ENCODE measurements around the gene ZBTB46.

The ZBTB46 gene

DNA sequence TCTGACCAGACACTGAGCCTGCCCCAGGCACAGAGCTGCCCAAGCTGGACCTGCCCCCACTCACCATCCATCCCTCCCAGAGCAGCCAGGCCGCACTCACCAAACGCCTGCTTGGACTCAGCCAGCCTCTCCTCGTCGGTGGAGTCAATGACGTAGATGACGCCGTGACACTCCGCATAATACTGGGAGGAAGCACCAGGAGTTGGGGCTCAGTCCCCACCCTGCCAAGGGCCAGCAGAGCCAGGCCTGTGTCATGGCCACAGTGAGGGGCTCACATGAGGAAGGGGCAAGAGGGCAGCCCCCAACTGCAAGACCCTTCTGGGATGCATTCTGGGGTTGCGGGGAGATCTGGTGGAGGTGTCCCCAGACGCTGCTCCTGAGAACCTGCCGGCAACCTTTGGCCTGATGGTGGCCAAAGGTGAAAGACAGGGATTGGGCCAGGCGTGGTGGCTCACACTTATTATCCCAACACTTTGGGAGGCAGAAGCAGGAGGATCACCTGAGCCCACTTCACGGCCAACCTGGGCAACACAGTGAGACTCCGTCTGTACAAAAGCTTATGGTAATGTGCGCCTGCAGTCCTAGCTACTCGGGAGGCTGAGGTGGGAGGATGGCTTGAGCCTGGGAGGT, 128.9 kb downstream of the ZBTB46 start:
- DNase-seq, result no peak

- no peak for DNase-seq
Measured at GRCh38 chr20:63701329-63702035, 129.6 kb downstream of the ZBTB46 start.

- DNase-seq, result no peak
Measured at GRCh38 chr20:63701051-63701328, 130.1 kb downstream of the ZBTB46 start.

- DNase-seq, result no peak
Measured at GRCh38 chr20:63700199-63701050, 130.6 kb downstream of the ZBTB46 start.

GRCh38 chr20:63699466-63700198, 131.4 kb downstream of the ZBTB46 start:
- DNase-seq, result no peak

- DNase-seq, result peak; percentile 92
Measured at GRCh38 chr20:63698739-63699465, 132.2 kb downstream of the ZBTB46 start.

DNA sequence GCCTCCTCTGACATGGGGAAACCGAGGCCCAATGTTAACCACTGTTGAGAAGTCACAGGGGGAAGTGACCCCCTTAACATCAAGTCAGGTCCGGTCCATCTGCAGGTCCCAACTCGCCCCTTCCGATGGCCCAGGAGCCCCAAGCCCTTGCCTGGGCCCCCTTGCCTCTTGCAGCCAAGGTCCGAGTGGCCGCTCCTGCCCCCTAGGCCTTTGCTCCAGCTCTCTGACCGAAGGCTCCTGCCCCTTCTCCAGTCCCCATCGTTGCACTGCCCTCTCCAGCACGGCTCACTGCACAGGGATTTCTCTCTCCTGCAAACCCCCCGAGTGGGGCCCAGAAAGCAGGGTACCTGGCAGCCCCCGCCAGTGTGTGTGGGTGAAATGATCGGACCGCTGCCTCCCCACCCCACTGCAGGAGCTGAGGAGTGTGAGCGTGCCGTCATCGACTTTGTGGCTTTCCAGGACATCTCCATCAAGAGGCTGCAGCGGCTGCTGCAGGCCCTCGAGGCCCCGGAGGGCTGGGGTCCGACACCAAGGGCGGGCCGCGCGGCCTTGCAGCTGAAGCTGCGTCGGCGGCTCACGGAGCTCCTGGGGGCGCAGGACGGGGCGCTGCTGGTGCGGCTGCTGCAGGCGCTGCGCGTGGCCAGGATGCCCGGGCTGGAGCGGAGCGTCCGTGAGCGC, 133.1 kb downstream of the ZBTB46 start:
- DNase-seq, result no peak

- no peak for DNase-seq
Measured at GRCh38 chr20:63697357-63697867, 133.7 kb downstream of the ZBTB46 start.

DNA sequence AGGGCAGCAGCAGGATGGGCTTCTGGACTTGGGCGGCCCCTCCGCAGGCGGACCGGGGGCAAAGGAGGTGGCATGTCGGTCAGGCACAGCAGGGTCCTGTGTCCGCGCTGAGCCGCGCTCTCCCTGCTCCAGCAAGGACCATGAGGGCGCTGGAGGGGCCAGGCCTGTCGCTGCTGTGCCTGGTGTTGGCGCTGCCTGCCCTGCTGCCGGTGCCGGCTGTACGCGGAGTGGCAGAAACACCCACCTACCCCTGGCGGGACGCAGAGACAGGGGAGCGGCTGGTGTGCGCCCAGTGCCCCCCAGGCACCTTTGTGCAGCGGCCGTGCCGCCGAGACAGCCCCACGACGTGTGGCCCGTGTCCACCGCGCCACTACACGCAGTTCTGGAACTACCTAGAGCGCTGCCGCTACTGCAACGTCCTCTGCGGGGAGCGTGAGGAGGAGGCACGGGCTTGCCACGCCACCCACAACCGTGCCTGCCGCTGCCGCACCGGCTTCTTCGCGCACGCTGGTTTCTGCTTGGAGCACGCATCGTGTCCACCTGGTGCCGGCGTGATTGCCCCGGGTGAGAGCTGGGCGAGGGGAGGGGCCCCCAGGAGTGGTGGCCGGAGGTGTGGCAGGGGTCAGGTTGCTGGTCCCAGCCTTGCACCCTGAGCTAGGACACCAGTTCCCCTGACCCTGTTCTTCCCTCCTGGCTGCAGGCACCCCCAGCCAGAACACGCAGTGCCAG, 134.3 kb downstream of the ZBTB46 start, which contains the start of gene TNFRSF6B:
Gene TNFRSF6B (plus strand): TSS at position 25 of the 729 bp plus-strand sequence. CDS start 116 bp downstream, at position 141.
- DNase-seq, result no peak

DNA sequence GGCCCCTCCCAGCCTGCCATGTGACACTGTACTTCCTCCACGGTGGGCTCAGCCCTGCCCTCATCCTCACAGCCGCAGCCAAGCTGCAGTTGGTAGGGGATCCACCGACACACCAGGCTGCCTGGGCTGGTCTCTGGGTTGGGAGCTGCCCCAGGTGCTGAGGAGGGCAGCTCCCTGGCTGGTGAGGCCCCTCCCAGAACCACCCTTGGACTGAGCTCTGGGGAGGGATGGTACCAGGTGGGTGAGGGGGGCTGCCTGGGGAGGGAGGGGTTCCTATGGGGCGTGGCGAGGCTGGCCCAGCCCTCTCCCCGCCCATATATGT, 134.8 kb downstream of the ZBTB46 start:
- DNase-seq, result peak; percentile 39

GRCh38 chr20:63695424-63696305, 135.4 kb downstream of the ZBTB46 start:
- DNase-seq, result no peak

DNA sequence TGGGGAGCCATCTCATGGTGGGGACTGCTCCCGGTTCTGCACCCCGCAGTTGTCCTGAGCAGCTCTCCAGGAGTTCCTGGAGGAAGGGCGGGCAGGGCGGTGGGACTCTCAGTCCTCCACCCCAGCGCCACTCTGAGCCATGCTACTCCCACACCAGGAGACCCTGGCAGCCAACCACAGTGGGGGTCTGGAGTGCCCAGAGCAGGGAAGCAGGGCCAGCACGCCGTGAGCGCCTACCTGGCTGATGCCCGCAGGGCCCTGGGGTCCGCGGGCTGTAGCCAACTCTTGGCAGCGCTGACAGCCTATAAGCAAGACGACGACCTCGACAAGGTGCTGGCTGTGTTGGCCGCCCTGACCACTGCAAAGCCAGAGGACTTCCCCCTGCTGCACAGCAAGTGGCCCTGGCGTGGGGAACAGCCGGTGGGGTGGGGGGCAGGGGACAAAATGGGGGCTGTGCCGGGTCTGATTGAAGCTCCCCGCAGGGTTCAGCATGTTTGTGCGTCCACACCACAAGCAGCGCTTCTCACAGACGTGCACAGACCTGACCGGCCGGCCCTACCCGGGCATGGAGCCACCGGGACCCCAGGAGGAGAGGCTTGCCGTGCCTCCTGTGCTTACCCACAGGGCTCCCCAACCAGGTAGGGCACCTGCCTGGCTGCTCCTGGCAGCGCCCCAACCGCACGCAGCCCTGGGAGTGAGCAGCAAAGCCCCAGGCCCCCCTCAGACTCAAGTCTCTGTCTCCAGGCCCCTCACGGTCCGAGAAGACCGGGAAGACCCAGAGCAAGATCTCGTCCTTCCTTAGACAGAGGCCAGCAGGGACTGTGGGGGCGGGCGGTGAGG, 136.3 kb downstream of the ZBTB46 start:
- DNase-seq, result no peak

DNA sequence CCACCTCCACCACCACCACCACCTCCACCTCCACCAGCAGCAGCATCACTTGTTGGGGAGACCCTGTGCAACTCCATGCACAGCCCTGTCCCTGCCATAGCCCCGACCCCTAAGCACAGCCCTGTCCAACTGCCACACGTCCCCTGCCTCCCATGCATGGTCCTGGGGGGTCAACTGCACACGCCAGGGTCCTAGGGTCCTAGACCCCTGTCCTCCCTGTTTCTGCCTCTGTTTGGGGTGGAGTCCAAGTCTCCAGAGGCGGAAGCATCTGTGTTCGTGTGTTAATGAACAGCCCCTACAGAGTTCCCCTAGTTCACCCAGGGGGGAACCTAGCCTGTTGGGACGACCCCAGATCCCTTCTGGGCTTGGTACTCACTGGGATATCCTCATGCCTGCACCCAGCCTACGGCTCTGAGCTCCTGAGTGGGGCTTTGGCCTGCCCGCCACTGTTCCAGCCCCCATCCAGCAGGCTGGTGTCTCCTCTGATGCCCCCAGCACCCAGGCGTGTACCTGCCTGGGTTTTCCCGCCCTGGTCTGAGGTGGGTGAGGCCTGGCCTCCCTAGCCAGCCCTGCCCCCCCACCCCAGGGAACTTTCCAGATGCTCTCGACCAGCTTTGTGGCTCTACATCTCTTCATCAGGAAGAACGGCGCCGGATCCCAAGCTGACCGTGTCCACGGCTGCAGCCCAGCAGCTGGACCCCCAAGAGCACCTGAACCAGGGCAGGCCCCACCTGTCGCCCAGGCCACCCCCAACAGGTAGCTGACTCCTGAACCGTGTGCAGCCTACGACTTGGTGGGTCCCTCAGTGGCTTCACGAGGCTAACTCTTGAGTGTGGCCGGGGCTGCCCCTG, 137.1 kb downstream of the ZBTB46 start:
- DNase-seq, result no peak
